ENCODE results near the gene LNX1. TPM values are rescaled to one million over a fixed set of nuclear protein-coding genes. Genes with fewer than 3 reads are reported as not detected.

LNX1 gene
- polyA plus RNA-seq, 1 of the 3 experiments (the other 2 are of a cell fraction) = 0.16 TPM

DNA sequence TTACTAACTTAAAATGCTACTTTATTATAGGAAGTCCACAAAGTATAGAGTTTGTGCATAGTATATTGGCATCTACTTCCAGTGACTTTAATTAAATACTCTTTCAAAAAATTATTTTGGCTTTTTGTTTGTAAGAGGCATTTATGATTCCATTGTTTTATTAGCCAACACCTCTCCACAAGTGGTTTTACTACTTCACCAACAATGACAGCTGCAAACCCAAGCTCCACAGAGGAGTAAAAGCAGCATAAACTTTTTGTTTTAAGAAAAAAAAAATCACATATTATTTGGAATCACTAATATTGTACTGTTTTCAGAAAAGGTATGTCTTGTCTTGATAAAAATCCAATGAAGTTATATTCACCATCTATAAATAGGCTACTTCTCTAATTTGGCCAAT, 125.4 kb downstream of the LNX1 start:
- H3K9ac ChIP-seq = no peak overlapping the region
- H3K9me2 ChIP-seq = no peaks in the 10 kb centered on the region
- H3K79me2 ChIP-seq (ENCODE audit: insufficient read depth) = no peaks in the 10 kb centered on the region
- CTCF ChIA-PET = no interaction called here
- no peak overlapping the region for H3K4me3 ChIP-seq (ENCODE audit: low read depth in 2 of 2, low read length in 1 of 2)
- H4K20me1 ChIP-seq (ENCODE audit: insufficient read depth) = no peaks in the 10 kb centered on the region
- H3K4me1 ChIP-seq (ENCODE audit: control insufficient read depth in 1 of 2, insufficient read depth in 2 of 2, low read depth in 1 of 2, low read length in 1 of 2) = 0 out of 4 replicates have a peak, but pooled peaks cover 0 to 5% of the 10 kb centered on the region in 2 experiments
- H3K36me3 ChIP-seq (replicated peaks in 1 of 2; ENCODE audit: control insufficient read depth in 1 of 2, insufficient read depth in 2 of 2, low read length in 1 of 2) = peaks cover 28 to 30% of the 10 kb centered on the region in 2 experiments
- no peak for DNase-seq
- no peak overlapping the region for H3K27ac ChIP-seq (ENCODE audit: low read depth in 2 of 2, low read length in 1 of 2)
- POLR2A ChIA-PET = no interaction called here
- no peak overlapping the region for H3K4me2 ChIP-seq
- H3K27me3 ChIP-seq (ENCODE audit: insufficient read depth) = no peaks in the 10 kb centered on the region
- TF ChIP-seq, protein P1, sequence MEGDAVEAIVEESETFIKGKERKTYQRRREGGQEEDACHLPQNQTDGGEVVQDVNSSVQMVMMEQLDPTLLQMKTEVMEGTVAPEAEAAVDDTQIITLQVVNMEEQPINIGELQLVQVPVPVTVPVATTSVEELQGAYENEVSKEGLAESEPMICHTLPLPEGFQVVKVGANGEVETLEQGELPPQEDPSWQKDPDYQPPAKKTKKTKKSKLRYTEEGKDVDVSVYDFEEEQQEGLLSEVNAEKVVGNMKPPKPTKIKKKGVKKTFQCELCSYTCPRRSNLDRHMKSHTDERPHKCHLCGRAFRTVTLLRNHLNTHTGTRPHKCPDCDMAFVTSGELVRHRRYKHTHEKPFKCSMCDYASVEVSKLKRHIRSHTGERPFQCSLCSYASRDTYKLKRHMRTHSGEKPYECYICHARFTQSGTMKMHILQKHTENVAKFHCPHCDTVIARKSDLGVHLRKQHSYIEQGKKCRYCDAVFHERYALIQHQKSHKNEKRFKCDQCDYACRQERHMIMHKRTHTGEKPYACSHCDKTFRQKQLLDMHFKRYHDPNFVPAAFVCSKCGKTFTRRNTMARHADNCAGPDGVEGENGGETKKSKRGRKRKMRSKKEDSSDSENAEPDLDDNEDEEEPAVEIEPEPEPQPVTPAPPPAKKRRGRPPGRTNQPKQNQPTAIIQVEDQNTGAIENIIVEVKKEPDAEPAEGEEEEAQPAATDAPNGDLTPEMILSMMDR (IDR thresholded peaks at IDR 0.05) = no peak
- TF ChIP-seq, protein P2, sequence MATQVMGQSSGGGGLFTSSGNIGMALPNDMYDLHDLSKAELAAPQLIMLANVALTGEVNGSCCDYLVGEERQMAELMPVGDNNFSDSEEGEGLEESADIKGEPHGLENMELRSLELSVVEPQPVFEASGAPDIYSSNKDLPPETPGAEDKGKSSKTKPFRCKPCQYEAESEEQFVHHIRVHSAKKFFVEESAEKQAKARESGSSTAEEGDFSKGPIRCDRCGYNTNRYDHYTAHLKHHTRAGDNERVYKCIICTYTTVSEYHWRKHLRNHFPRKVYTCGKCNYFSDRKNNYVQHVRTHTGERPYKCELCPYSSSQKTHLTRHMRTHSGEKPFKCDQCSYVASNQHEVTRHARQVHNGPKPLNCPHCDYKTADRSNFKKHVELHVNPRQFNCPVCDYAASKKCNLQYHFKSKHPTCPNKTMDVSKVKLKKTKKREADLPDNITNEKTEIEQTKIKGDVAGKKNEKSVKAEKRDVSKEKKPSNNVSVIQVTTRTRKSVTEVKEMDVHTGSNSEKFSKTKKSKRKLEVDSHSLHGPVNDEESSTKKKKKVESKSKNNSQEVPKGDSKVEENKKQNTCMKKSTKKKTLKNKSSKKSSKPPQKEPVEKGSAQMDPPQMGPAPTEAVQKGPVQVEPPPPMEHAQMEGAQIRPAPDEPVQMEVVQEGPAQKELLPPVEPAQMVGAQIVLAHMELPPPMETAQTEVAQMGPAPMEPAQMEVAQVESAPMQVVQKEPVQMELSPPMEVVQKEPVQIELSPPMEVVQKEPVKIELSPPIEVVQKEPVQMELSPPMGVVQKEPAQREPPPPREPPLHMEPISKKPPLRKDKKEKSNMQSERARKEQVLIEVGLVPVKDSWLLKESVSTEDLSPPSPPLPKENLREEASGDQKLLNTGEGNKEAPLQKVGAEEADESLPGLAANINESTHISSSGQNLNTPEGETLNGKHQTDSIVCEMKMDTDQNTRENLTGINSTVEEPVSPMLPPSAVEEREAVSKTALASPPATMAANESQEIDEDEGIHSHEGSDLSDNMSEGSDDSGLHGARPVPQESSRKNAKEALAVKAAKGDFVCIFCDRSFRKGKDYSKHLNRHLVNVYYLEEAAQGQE (IDR thresholded peaks at IDR 0.05; ENCODE audit: low read depth, low read length) = no peak
- TF ChIP-seq FOXM1 (IDR thresholded peaks at IDR 0.05; ENCODE audit: low read depth) (no peak), RXRA (IDR thresholded peaks at IDR 0.05; ENCODE audit: borderline replicate concordance, low read depth) (no peak), RFX5 (IDR thresholded peaks at IDR 0.05; ENCODE audit: low read length) (no peak)
- TF ChIP-seq, protein P3, sequence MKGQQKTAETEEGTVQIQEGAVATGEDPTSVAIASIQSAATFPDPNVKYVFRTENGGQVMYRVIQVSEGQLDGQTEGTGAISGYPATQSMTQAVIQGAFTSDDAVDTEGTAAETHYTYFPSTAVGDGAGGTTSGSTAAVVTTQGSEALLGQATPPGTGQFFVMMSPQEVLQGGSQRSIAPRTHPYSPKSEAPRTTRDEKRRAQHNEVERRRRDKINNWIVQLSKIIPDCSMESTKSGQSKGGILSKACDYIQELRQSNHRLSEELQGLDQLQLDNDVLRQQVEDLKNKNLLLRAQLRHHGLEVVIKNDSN (IDR thresholded peaks at IDR 0.05; ENCODE audit: borderline replicate concordance, low read depth) = no peak
- H3K9me3 ChIP-seq = no peaks in the 10 kb centered on the region
- H3F3A ChIP-seq (replicated peaks; ENCODE audit: insufficient read depth) = no peaks in the 10 kb centered on the region
- H2AFZ ChIP-seq (ENCODE audit: low read depth) = no peak overlapping the region

DNA sequence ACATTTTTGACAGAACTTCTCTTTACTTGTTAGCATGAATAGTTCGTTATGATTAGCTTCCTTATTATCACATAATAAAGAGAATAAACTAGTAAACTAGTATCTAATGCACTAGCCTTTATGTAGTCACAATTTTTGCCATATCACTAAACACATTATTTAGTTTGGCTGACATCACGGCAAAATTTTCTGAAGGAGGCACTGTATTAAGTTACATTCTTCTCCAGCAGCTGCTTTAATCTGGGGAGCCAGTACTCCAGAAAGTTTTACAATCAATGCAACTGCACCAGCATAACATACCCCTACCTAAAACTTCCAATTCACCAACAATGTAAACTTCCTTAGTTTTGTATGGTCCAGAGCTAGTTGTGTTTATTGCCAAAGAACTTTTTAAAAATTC, 126.0 kb downstream of the LNX1 start:
- H3K9me2 ChIP-seq = no peaks in the 10 kb centered on the region
- H3K4me2 ChIP-seq = no peak overlapping the region
- CTCF ChIA-PET = no interaction called here
- H3K79me2 ChIP-seq (ENCODE audit: insufficient read depth) = no peaks in the 10 kb centered on the region
- POLR2A ChIA-PET = no interaction called here
- H4K20me1 ChIP-seq (ENCODE audit: insufficient read depth) = no peaks in the 10 kb centered on the region
- no peaks in the 10 kb centered on the region for H3F3A ChIP-seq (replicated peaks; ENCODE audit: insufficient read depth)
- peaks cover 34 to 36% of the 10 kb centered on the region in 2 experiments for H3K36me3 ChIP-seq (replicated peaks in 1 of 2; ENCODE audit: control insufficient read depth in 1 of 2, insufficient read depth in 2 of 2, low read length in 1 of 2)
- H3K9me3 ChIP-seq = no peaks in the 10 kb centered on the region
- H3K4me1 ChIP-seq (ENCODE audit: control insufficient read depth in 1 of 2, insufficient read depth in 2 of 2, low read depth in 1 of 2, low read length in 1 of 2) = 0 out of 4 replicates have a peak, but pooled peaks cover 0 to 7% of the 10 kb centered on the region in 2 experiments
- no peaks in the 10 kb centered on the region for H3K27me3 ChIP-seq (ENCODE audit: insufficient read depth)
- H3K4me3 ChIP-seq (ENCODE audit: low read depth in 2 of 2, low read length in 1 of 2) = no peak overlapping the region
- WGBS (ENCODE audit: low lambda C conversion rate) = 97% methylated on average over 2 of the region's 2 CpGs
- no peak overlapping the region for H2AFZ ChIP-seq (ENCODE audit: low read depth)
- no peak overlapping the region for H3K27ac ChIP-seq (ENCODE audit: low read depth in 2 of 2, low read length in 1 of 2)
- H3K9ac ChIP-seq = no peak overlapping the region
- no peak for DNase-seq
- TF ChIP-seq, protein P4, sequence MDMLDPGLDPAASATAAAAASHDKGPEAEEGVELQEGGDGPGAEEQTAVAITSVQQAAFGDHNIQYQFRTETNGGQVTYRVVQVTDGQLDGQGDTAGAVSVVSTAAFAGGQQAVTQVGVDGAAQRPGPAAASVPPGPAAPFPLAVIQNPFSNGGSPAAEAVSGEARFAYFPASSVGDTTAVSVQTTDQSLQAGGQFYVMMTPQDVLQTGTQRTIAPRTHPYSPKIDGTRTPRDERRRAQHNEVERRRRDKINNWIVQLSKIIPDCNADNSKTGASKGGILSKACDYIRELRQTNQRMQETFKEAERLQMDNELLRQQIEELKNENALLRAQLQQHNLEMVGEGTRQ (IDR thresholded peaks at IDR 0.05; ENCODE audit: borderline replicate concordance, low read depth, low read length) = no peak
- no peak for TF ChIP-seq NFIC (IDR thresholded peaks at IDR 0.05; ENCODE audit: borderline replicate concordance)
- TF ChIP-seq GATA2 (CRISPR knock-in tag; IDR thresholded peaks at IDR 0.05) = no peak
- no peak for TF ChIP-seq MXI1 (IDR thresholded peaks at IDR 0.05; ENCODE audit: low read depth, low read length)
- TF ChIP-seq TAF1 (IDR thresholded peaks at IDR 0.05; ENCODE audit: borderline replicate concordance, low read depth, low read length) = no peak
- no peak for TF ChIP-seq GABPA (IDR thresholded peaks at IDR 0.05; ENCODE audit: low read depth)
- no peak for TF ChIP-seq RAD21 (IDR thresholded peaks at IDR 0.05; ENCODE audit: low read length)
- TF ChIP-seq SIN3A (IDR thresholded peaks at IDR 0.05; ENCODE audit: borderline replicate concordance, low read depth, low read length) = no peak
- TF ChIP-seq FOSL2 (IDR thresholded peaks at IDR 0.05; ENCODE audit: borderline replicate concordance, low read depth) = no peak
- TF ChIP-seq FOXM1 (IDR thresholded peaks at IDR 0.05; ENCODE audit: low read depth) = no peak
- no peak for TF ChIP-seq JUND (IDR thresholded peaks at IDR 0.05)
- TF ChIP-seq, protein P5, sequence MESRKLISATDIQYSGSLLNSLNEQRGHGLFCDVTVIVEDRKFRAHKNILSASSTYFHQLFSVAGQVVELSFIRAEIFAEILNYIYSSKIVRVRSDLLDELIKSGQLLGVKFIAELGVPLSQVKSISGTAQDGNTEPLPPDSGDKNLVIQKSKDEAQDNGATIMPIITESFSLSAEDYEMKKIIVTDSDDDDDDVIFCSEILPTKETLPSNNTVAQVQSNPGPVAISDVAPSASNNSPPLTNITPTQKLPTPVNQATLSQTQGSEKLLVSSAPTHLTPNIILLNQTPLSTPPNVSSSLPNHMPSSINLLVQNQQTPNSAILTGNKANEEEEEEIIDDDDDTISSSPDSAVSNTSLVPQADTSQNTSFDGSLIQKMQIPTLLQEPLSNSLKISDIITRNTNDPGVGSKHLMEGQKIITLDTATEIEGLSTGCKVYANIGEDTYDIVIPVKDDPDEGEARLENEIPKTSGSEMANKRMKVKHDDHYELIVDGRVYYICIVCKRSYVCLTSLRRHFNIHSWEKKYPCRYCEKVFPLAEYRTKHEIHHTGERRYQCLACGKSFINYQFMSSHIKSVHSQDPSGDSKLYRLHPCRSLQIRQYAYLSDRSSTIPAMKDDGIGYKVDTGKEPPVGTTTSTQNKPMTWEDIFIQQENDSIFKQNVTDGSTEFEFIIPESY (IDR thresholded peaks at IDR 0.05; ENCODE audit: borderline replicate concordance, low read depth) = no peak
- TF ChIP-seq ELF1 (IDR thresholded peaks at IDR 0.05) = no peak
- no peak for TF ChIP-seq TEAD4 (IDR thresholded peaks at IDR 0.05; ENCODE audit: borderline replicate concordance, insufficient read depth)

Data from SK-N-SH (cell line).